Measurements from ENCODE around the gene MTOR.

MTOR gene

GRCh38 chr1:11289064-11289463 lies 26.7 kb upstream of the MTOR start:
- Mint-ChIP-seq H3K27me3 (ENCODE audit: low read depth) (no peaks in the 10 kb centered on the region), H3K27ac (no peak overlapping the region), H3K4me1 (ENCODE audit: low read depth) (peaks cover 37% of the 10 kb centered on the region), H3K9me3 (no peaks in the 10 kb centered on the region), H3K4me3 (no peak overlapping the region), H3K36me3 (ENCODE audit: low read depth) (peaks cover 57% of the 10 kb centered on the region)
- DNase-seq (ENCODE audit: low spot score): no peak

GRCh38 chr1:11286735-11287410 lies 24.5 kb upstream of the MTOR start:
- H3K9me3 Mint-ChIP-seq: no peaks in the 10 kb centered on the region
- no peak overlapping the region for H3K27ac Mint-ChIP-seq
- peaks cover 44% of the 10 kb centered on the region for H3K4me1 Mint-ChIP-seq (ENCODE audit: low read depth)
- DNase-seq (ENCODE audit: low spot score): no peak
- H3K4me3 Mint-ChIP-seq: no peak overlapping the region
- H3K27me3 Mint-ChIP-seq (ENCODE audit: low read depth): no peaks in the 10 kb centered on the region
- peaks cover 60% of the 10 kb centered on the region for H3K36me3 Mint-ChIP-seq (ENCODE audit: low read depth)

DNA sequence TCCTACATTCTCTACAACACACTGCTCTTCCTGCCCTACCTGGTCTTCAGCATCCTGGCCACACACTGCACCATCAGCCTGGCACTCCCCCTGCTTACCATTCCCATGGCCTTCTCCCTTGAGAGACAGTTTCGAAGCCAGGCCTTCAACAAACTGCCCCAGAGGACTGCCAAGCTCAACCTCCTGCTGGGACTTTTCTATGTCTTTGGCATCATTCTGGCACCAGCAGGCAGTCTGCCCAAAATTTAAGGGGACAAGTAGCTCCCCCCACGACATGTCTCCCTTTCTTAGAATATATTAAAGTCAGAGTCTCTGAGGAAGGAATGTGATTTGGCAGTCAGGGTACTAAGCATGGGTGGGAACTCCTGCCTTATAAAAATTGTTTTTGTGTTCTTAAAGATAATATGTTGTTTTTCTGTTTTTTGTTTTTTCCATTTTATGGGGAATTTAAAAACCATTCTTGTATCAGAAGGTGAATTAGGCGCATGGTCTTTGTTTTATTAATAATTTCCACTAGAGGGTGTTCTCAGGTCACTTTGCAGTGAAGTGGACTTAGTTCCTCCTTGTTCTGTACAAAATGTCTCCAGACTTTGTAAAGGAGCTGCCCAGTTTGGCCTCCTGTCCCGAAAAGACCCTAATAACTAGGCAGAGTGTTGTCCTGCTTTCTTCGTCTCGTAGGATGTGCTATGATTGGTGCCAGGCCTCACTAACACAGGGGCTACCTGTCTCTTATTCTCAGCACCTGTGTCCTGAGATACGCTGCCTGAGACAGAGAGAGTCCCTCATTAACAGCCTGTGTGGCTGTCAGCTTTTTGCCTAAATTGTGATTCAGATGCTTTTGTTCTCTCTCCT lies 23.8 kb upstream of the MTOR start:
- Mint-ChIP-seq H3K4me3 (no peak overlapping the region), H3K27me3 (ENCODE audit: low read depth) (no peaks in the 10 kb centered on the region), H3K27ac (peak overlapping the region; percentile 45), H3K9me3 (no peaks in the 10 kb centered on the region), H3K36me3 (ENCODE audit: low read depth) (peaks cover 65% of the 10 kb centered on the region), H3K4me1 (ENCODE audit: low read depth) (peaks cover 46% of the 10 kb centered on the region)
- DNase-seq (ENCODE audit: low spot score): no peak

GRCh38 chr1:11284784-11285183 lies 22.4 kb upstream of the MTOR start:
- DNase-seq (ENCODE audit: low spot score): no peak
- no peaks in the 10 kb centered on the region for H3K27me3 Mint-ChIP-seq (ENCODE audit: low read depth)
- peak overlapping the region; percentile 50 for H3K4me3 Mint-ChIP-seq
- peaks cover 51% of the 10 kb centered on the region for H3K4me1 Mint-ChIP-seq (ENCODE audit: low read depth)
- H3K36me3 Mint-ChIP-seq (ENCODE audit: low read depth): peaks cover 66% of the 10 kb centered on the region
- no peaks in the 10 kb centered on the region for H3K9me3 Mint-ChIP-seq
- peak overlapping the region; percentile 58 for H3K27ac Mint-ChIP-seq

DNA sequence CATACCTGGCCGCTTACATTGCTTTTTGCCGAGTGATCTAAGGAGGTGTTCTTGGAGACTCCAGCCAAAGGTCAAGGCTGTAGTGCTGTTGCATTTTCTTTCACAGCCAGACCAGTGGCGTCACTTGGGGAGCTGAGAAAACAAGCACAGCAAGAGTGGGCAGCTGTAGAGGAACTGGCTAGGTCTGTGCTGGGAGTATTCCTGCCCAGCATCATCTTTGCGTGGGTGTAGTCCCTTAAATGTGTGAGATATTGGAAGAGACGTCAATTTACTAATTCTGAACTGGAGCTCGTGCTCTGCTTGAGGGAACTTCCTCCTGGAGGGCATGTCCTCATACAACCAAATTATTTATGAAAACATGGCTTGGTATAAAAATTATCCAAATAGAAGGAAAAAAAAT lies 20.8 kb upstream of the MTOR start:
- Mint-ChIP-seq H3K4me3 (no peak overlapping the region), H3K4me1 (ENCODE audit: low read depth) (peaks cover 55% of the 10 kb centered on the region), H3K9me3 (no peaks in the 10 kb centered on the region), H3K36me3 (ENCODE audit: low read depth) (peaks cover 75% of the 10 kb centered on the region), H3K27me3 (ENCODE audit: low read depth) (no peaks in the 10 kb centered on the region), H3K27ac (no peak overlapping the region)
- no peak for DNase-seq (ENCODE audit: low spot score)

DNA sequence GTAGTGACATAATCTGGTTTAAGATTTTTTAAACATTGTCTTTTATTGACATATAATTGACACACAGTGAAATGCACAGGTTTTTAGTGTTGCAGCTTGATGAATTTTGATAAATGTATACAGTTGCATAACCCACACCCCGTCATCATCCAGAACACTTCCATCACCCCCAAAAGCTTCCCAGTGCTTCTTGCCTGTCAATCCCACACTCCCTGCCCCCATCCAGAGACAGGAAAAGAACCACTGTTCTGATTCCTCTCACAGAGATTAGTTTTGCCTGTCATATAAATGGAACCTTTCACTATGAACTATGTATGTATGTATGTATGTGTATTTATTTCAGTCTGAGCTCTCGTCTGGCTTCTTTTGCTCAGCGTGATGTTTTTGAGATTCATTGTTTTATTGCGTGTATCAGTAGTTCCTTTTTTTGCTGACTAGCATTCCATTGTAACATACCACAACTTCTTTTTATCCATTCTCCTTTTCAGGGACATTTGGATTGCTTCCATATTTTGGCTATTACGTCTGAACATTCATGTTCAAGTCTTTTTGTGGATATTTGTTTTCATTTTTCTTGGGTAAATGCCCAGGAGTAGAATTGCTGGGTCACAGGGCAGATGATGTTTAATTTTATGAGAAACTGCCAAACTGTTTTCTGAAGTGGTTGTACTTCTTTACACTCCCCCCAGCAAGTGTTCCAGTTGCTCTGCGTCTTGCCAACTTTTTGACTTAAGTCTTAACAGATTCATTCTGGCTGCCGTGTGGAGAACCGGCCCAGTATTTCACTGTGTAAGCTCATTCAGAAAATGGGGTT lies 19.4 kb upstream of the MTOR start:
- H3K36me3 Mint-ChIP-seq (ENCODE audit: low read depth): peaks cover 71% of the 10 kb centered on the region
- peak overlapping the region; percentile 41 for H3K4me3 Mint-ChIP-seq
- no peaks in the 10 kb centered on the region for H3K27me3 Mint-ChIP-seq (ENCODE audit: low read depth)
- H3K27ac Mint-ChIP-seq: peak overlapping the region; percentile 95
- H3K4me1 Mint-ChIP-seq (ENCODE audit: low read depth): peaks cover 59% of the 10 kb centered on the region
- no peak for DNase-seq (ENCODE audit: low spot score)
- no peaks in the 10 kb centered on the region for H3K9me3 Mint-ChIP-seq

- Mint-ChIP-seq H3K9me3 (no peaks in the 10 kb centered on the region), H3K4me3 (peak overlapping the region; percentile 41), H3K27me3 (ENCODE audit: low read depth) (no peaks in the 10 kb centered on the region), H3K4me1 (ENCODE audit: low read depth) (peaks cover 60% of the 10 kb centered on the region), H3K27ac (peak overlapping the region; percentile 95), H3K36me3 (ENCODE audit: low read depth) (peaks cover 70% of the 10 kb centered on the region)
- no peak for DNase-seq (ENCODE audit: low spot score)
Measured at GRCh38 chr1:11280719-11281376, 18.5 kb upstream of the MTOR start.

DNA sequence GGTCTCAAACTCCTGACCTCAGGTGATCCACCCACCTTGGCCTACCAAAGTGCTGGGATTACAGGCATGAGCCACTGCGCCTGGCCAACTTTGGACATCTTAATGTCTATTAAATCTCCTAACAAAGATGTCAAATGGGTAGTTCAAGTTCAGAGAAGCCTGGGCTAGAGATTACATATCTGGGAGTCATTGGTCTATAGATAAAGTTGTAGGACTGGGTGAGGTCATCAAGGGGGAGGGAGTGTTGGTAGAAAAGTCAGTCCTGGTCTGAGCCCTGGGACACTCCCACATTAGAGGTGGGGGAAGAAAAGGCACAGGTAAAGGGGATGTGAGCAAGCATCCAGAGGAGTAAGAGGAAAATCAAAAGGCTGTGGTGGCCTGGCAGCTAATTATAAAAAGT lies 17.3 kb upstream of the MTOR start:
- Mint-ChIP-seq H3K9me3 (no peaks in the 10 kb centered on the region), H3K27me3 (ENCODE audit: low read depth) (no peaks in the 10 kb centered on the region), H3K27ac (peak overlapping the region; percentile 47), H3K36me3 (ENCODE audit: low read depth) (peaks cover 71% of the 10 kb centered on the region), H3K4me1 (ENCODE audit: low read depth) (peaks cover 60% of the 10 kb centered on the region), H3K4me3 (no peak overlapping the region)
- no peak for DNase-seq (ENCODE audit: low spot score)

DNA sequence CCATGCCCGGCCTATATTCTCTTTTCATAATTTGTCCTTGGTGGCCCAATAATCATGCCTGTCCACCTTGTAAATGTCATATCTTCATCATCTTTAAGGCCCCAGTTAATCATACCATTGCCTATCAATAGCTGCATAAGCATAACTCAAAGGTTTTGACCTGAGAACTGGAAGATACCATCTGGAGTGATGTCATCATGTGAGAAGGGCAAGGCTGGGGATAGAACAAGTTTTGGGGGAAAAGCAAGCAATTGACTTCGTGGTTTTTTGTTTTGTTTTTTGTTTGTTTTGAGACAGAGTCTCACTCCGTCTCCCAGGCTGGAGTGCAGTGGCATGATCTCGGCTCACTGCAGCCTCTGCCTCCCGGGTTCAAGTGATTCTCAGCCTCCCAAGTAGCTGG lies 16.8 kb upstream of the MTOR start:
- DNase-seq (ENCODE audit: low spot score): no peak
- Mint-ChIP-seq H3K27me3 (ENCODE audit: low read depth) (no peaks in the 10 kb centered on the region), H3K9me3 (no peaks in the 10 kb centered on the region), H3K36me3 (ENCODE audit: low read depth) (peaks cover 70% of the 10 kb centered on the region), H3K4me3 (no peak overlapping the region), H3K27ac (no peak overlapping the region), H3K4me1 (ENCODE audit: low read depth) (peaks cover 58% of the 10 kb centered on the region)

DNA sequence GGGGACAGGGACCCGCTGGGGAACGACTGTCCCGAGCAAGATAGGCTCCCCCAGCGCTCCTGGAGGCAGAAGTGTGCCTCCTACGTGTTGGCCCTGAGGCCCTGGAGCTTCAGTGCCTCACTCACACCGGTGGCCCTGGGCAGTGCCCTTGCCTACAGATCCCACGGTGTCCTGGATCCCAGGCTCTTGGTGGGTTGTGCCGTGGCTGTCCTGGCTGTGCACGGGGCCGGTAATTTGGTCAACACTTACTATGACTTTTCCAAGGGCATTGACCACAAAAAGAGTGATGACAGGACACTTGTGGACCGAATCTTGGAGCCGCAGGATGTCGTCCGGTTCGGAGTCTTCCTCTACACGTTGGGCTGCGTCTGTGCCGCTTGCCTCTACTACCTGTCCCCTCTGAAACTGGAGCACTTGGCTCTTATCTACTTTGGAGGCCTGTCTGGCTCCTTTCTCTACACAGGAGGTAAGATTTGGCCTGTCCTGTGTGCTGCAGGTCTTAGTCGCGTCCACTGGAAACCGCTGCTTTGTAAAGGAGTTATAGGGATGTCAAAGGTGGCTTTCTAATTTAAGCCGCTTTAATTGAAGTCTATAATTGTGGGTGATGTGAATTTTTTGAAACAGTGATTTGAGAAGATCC lies 11.4 kb upstream of the MTOR start:
- DNase-seq (ENCODE audit: low spot score): no peak
- H3K27ac Mint-ChIP-seq: peak overlapping the region; percentile 96

DNA sequence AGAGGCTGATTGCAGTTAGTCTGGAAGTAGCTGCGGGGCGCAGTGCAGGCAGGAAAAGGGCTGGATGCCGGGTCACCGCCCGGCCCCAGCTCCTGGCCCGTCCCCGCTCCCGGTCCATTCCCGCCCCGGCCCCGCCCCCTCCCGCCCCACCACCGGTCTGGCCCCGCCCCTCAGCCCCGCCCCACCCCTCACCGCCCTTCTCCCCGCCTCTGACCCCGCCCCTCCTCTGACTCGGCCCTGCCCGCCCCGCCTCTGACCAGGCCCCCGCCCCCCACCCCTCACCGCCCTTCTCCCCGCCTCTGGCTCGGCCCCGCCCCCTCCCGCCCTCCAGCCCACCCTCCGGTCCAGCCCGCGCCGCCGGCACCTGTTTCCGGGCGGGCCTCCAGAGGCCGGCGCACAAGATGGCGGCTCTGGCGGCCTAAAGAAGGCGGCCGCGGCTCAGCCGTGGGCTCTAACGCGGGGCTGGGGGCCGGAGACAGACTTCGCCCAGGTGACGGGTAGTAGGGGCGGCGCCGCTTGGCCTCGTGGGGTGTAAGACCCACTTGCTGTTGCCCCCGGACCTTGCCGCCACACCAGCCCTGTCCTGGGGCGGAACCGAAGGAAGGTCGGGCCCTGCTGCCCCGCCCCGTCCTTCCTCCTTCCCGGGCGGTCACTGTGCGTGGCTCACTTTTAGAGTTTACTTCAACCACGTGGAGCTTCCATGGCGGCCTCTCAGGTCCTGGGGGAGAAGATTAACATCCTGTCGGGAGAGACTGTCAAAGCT lies 10.7 kb upstream of the MTOR start, which contains the start of gene UBIAD1:
TSS of gene UBIAD1 (plus strand) at position 367 of the 763 bp plus-strand sequence. CDS start at position 701, 334 bp downstream.
- peak; percentile 79 for DNase-seq (ENCODE audit: low spot score)
- H3K27ac Mint-ChIP-seq: peak within 1 kb of the TSS; percentile 96
- peaks cover 3% of the 10 kb centered on the region for H3K27me3 Mint-ChIP-seq (ENCODE audit: low read depth)
- no peaks in the 10 kb centered on the region for H3K9me3 Mint-ChIP-seq
- peaks cover 22% of the 10 kb centered on the region for H3K36me3 Mint-ChIP-seq (ENCODE audit: low read depth)
- peaks cover 26% of the 10 kb centered on the region for H3K4me1 Mint-ChIP-seq (ENCODE audit: low read depth)
- peak within 1 kb of the TSS; percentile 98 for H3K4me3 Mint-ChIP-seq

More for the DNA sequence above, 11.4 kb upstream of the MTOR start:
- peaks cover 28% of the 10 kb centered on the region for H3K4me1 Mint-ChIP-seq (ENCODE audit: low read depth)
- H3K4me3 Mint-ChIP-seq: peak overlapping the region; percentile 98
- H3K27me3 Mint-ChIP-seq (ENCODE audit: low read depth): peaks cover 3% of the 10 kb centered on the region
- peaks cover 28% of the 10 kb centered on the region for H3K36me3 Mint-ChIP-seq (ENCODE audit: low read depth)
- H3K9me3 Mint-ChIP-seq: no peaks in the 10 kb centered on the region

GRCh38 chr1:11272544-11272831 lies 10.1 kb upstream of the MTOR start:
- Mint-ChIP-seq H3K27me3 (ENCODE audit: low read depth) (peaks cover 3% of the 10 kb centered on the region), H3K4me3 (peak overlapping the region; percentile 51), H3K27ac (no peak overlapping the region), H3K36me3 (ENCODE audit: low read depth) (peaks cover 20% of the 10 kb centered on the region), H3K4me1 (ENCODE audit: low read depth) (peaks cover 24% of the 10 kb centered on the region), H3K9me3 (no peaks in the 10 kb centered on the region)
- DNase-seq (ENCODE audit: low spot score): no peak
